A549 (cell line): Measurements from ENCODE around the gene IMP4. TPM values are rescaled to one million over a fixed set of nuclear protein-coding genes. Genes with fewer than 3 reads are reported as not detected.

ENCODE experiments used
- ATAC-seq, 2 experiments: fragments of 200-7000 bp in 1 of 2; fragments of >200 bp in 1 of 2; cut with Nextera tagmentation in 1 of 2; cut with Tn5 transposase in 1 of 2; 3 replicates each; pipeline versions ENCODE4 v1.8.0 to v1.9.1; 2018 to 2020; ENCODE audit warnings: mild to moderate bottlenecking in 1 of 2, moderate library complexity in 1 of 2
- CTCF ChIA-PET: fragments of 300-600 bp; sonication (Branson Sonifier 250); formaldehyde crosslinking; extraction: SDS; loops from one replicate; lab custom pipeline; 2021; ENCODE audit warnings: antibody characterized with exemption, inconsistent platforms; lab: Yijun Ruan, JAX
- POLR2A ChIA-PET: fragments of 350-600 bp; formaldehyde crosslinking; extraction: SDS; loops from one replicate; lab custom pipeline; 2021; ENCODE audit warnings: antibody characterized with exemption, inconsistent platforms; lab: Yijun Ruan, JAX
- DNase-seq, 2 experiments: peaks; one replicate each; pipeline versions ENCODE4 v3.0.0 to v3.0.0-alpha.2; 2011 to 2016; ENCODE audit warnings: low read depth in 1 of 2, low spot score in 1 of 2
- FAIRE-seq: peaks from 2 replicates; lab custom pipeline; 2011; peaks lifted over from hg19 to GRCh38; lab: Jason Lieb, UNC
- H3K27ac ChIP-seq, 2 experiments: fragments of >200 bp; sonication (Bioruptor Twin); formaldehyde crosslinking; 3 replicates each; pipeline ENCODE4 v1.5.1; 2016 to 2017
- H3K4me1 ChIP-seq: fragments of >200 bp; sonication (Bioruptor Twin); formaldehyde crosslinking; 3 replicates; pipeline ENCODE4 v1.6.1; 2016
- H3K4me2 ChIP-seq: fragments of >200 bp; sonication (Bioruptor Twin); formaldehyde crosslinking; 3 replicates; pipeline ENCODE4 v1.6.1; 2016
- H3K4me3 ChIP-seq: fragments of >200 bp; sonication (Bioruptor Twin); formaldehyde crosslinking; 3 replicates; pipeline ENCODE4 v1.5.1; 2016
- H3K9me3 ChIP-seq: fragments of >200 bp; sonication (Bioruptor Twin); formaldehyde crosslinking; 3 replicates; pipeline ENCODE4 v1.6.1; 2016
- ATOH8 ChIP-seq: fragments of 250-450 bp; sonication (Bioruptor Pico); IDR thresholded peaks from 2 replicates; pipeline ENCODE4 v1.5.0; 2020; ENCODE audit warnings: low read depth, mild to moderate bottlenecking, moderate library complexity
- CHD4 ChIP-seq: fragments of 200-600 bp; sonication (generic); IDR thresholded peaks from 2 replicates; pipeline ENCODE4 v1.6.1; 2016; ENCODE audit warnings: antibody characterized with exemption, mild to moderate bottlenecking, borderline replicate concordance
- EHF ChIP-seq: fragments of 250-450 bp; sonication (Bioruptor Pico); IDR thresholded peaks from 2 replicates; pipeline ENCODE4 v1.5.0; 2020; ENCODE audit warnings: mild to moderate bottlenecking
- ESRRA ChIP-seq: fragments of 150-350 bp; IDR thresholded peaks from 2 replicates; pipeline ENCODE4 v1.6.1; 2014; ENCODE audit warnings: mild to moderate bottlenecking, low read length, borderline replicate concordance
- FOSB ChIP-seq: fragments of 250-450 bp; sonication (Bioruptor Pico); IDR thresholded peaks from 2 replicates; pipeline ENCODE4 v1.5.0; 2020; ENCODE audit warnings: mild to moderate bottlenecking, moderate library complexity
- HMGXB4 ChIP-seq: fragments of 250-450 bp; sonication (Bioruptor Pico); IDR thresholded peaks from 2 replicates; pipeline ENCODE4 v1.5.0; 2021; ENCODE audit warnings: mild to moderate bottlenecking, moderate library complexity, borderline replicate concordance
- HOXB13 ChIP-seq: fragments of 250-450 bp; sonication (Bioruptor Pico); IDR thresholded peaks from 2 replicates; pipeline ENCODE4 v1.5.0; 2020; ENCODE audit warnings: low read depth, mild to moderate bottlenecking, moderate library complexity
- HOXB5 ChIP-seq: fragments of 250-450 bp; sonication (Bioruptor Pico); IDR thresholded peaks from 2 replicates; pipeline ENCODE4 v1.5.0; 2020; ENCODE audit warnings: mild to moderate bottlenecking, moderate library complexity
- JUN ChIP-seq, 2 experiments: fragments of >200 bp; sonication (Bioruptor Twin); formaldehyde crosslinking; IDR thresholded peaks; 2 replicates in 1 of 2; 3 replicates in 1 of 2; pipeline ENCODE4 v1.6.1; 2016 to 2017
- JUNB ChIP-seq: fragments of >200 bp; sonication (Bioruptor Twin); formaldehyde crosslinking; IDR thresholded peaks from 2 replicates; pipeline ENCODE4 v1.6.1; 2016
- KDM1A ChIP-seq: fragments of 200-600 bp; sonication (generic); IDR thresholded peaks from 2 replicates; pipeline ENCODE4 v1.6.1; 2016; ENCODE audit warnings: low read depth, mild to moderate bottlenecking
- MAX ChIP-seq: IDR thresholded peaks from 2 replicates; pipeline ENCODE4 v1.6.1; 2012
- MAZ ChIP-seq: fragments of 150-350 bp; IDR thresholded peaks from 2 replicates; pipeline ENCODE4 v1.6.1; 2014; ENCODE audit warnings: antibody characterized with exemption, low read depth, low read length, borderline replicate concordance
- MYC ChIP-seq: IDR thresholded peaks from 2 replicates; pipeline ENCODE4 v1.6.1; 2012; ENCODE audit warnings: mild to moderate bottlenecking, inconsistent platforms, low read length, improper control_type of control experiment, borderline replicate concordance
- NFE2L2 ChIP-seq: fragments of 150-350 bp; conservative IDR thresholded peaks from 2 replicates; pipeline ENCODE4 v1.6.1; 2014; ENCODE audit warnings: low read length
- NPAS2 ChIP-seq: fragments of 250-450 bp; sonication (Bioruptor Pico); IDR thresholded peaks from 2 replicates; pipeline ENCODE4 v1.8.0; 2022; ENCODE audit warnings: mild to moderate bottlenecking, moderate library complexity, borderline replicate concordance
- NR3C1 ChIP-seq: fragments of >200 bp; sonication (Bioruptor Twin); formaldehyde crosslinking; IDR thresholded peaks from 3 replicates; pipeline ENCODE4 v1.6.1; 2017
- PHF8 ChIP-seq: fragments of 200-600 bp; sonication (generic); IDR thresholded peaks from 2 replicates; pipeline ENCODE4 v1.6.1; 2016; ENCODE audit warnings: low read depth, mild to moderate bottlenecking, antibody characterized with exemption, moderate library complexity, borderline replicate concordance
- POLR2A ChIP-seq: IDR thresholded peaks from 2 replicates; pipeline ENCODE4 v1.6.1; 2012; ENCODE audit warnings: mild to moderate bottlenecking, low read length
- RARB ChIP-seq: fragments of 250-450 bp; sonication (Bioruptor Pico); IDR thresholded peaks from 2 replicates; pipeline ENCODE4 v1.8.0; 2021; ENCODE audit warnings: mild to moderate bottlenecking, moderate library complexity
- RFX5 ChIP-seq: fragments of 450-650 bp; IDR thresholded peaks from 2 replicates; pipeline ENCODE4 v1.7.1; 2014; ENCODE audit warnings: antibody characterized with exemption, mild to moderate bottlenecking, moderate library complexity
- RNF2 ChIP-seq: fragments of 200-600 bp; sonication (generic); IDR thresholded peaks from 2 replicates; pipeline ENCODE4 v1.6.1; 2016; ENCODE audit warnings: low read depth, mild to moderate bottlenecking, antibody characterized with exemption, moderate library complexity, borderline replicate concordance
- SMC3 ChIP-seq: fragments of >200 bp; sonication (Bioruptor Twin); formaldehyde crosslinking; IDR thresholded peaks from 3 replicates; pipeline ENCODE4 v1.6.1; 2018; ENCODE audit warnings: inconsistent platforms
- SREBF2 ChIP-seq: fragments of 450-650 bp; IDR thresholded peaks from 2 replicates; pipeline ENCODE4 v1.6.1; 2014; ENCODE audit warnings: mild to moderate bottlenecking, moderate library complexity
- USF2 ChIP-seq: fragments of 450-650 bp; IDR thresholded peaks from 2 replicates; pipeline ENCODE4 v1.6.1; 2014; ENCODE audit warnings: antibody characterized with exemption
- whole genome bisulfite sequencing: methylation state at CpG from one replicate; pipeline ENCODE4 v1.1.6; 2017; ENCODE audit errors: missing lambda C conversion rate; 5-methylcytosine and 5-hydroxymethylcytosine counted together
- polyA plus RNA-seq, 4 experiments: library from polyadenylated mRNA; depleted of rRNA in 3 of 4; stranded (reverse); fragments of >200 nt; fragmentation: RNase III in 1 of 4; extraction: RNeasy Plus Mini Kit Qiagen cat#74134 plus additional on column Dnase treatment in 1 of 4; gene quantifications; 2 replicates in 3 of 4; 3 replicates in 1 of 4; pipeline ENCODE4 v1.2.3, GENCODE V29; 2011 to 2017

IMP4 gene
- polyA plus RNA-seq, 2 of the 4 experiments (the other 2 are of a cell fraction) = 113 to 149 TPM

- DNase-seq (no peak), FAIRE-seq (no peak), ATAC-seq (no peak)
- no peak overlapping the region for H3K4me3 ChIP-seq
- peaks cover 17% of the 10 kb centered on the region; the same call in 2 of the 3 replicates for H3K4me1 ChIP-seq
- 93% methylated on average over 32 of the region's 33 CpGs for WGBS
- TF ChIP-seq USF2 (no peak), HMGXB4 (CRISPR knock-in tag) (no peak), FOSB (CRISPR knock-in tag) (no peak), HOXB5 (CRISPR knock-in tag) (no peak), ATOH8 (CRISPR knock-in tag) (no peak), MYC (no peak), NR3C1 (no peak), JUNB (no peak), MAZ (no peak), RNF2 (no peak), CHD4 (no peak), MAX (no peak), RARB (CRISPR knock-in tag) (no peak), HOXB13 (CRISPR knock-in tag) (no peak), POLR2A (no peak), SREBF2 (no peak), RFX5 (no peak), KDM1A (no peak)
- H3K4me2 ChIP-seq = no peak overlapping the region
- ChIA-PET POLR2A (no interaction called here), CTCF (interaction anchor here (1.5 kb wide), 1 partner anchor 26 kb away, joined by 4 read pairs; no protein-coding TSS in a partner anchor)
- no peak overlapping the region for H3K27ac ChIP-seq
- H3K9me3 ChIP-seq = no peaks in the 10 kb centered on the region
Measured at GRCh38 chr2:130358420-130359350, 16.0 kb downstream of the IMP4 start.

GRCh38 chr2:130359466-130359865, 16.8 kb downstream of the IMP4 start:
- POLR2A ChIA-PET = no interaction called here
- CTCF ChIA-PET = interaction anchor here (1.5 kb wide), 1 partner anchor 27 kb away, joined by 4 read pairs; no protein-coding TSS in a partner anchor
- 68% methylated on average over 4 of the region's 5 CpGs for WGBS

More at GRCh38 chr2:130359466-130359865, 16.8 kb downstream of the IMP4 start:
- no peak for DNase-seq
- FAIRE-seq = no peak
- no peak overlapping the region for H3K4me2 ChIP-seq
- no peak for ATAC-seq
- no peak overlapping the region for H3K4me3 ChIP-seq
- H3K4me1 ChIP-seq = peaks cover 12% of the 10 kb centered on the region; the same call in 2 of the 3 replicates
- no peaks in the 10 kb centered on the region for H3K9me3 ChIP-seq
- no peak overlapping the region for H3K27ac ChIP-seq
- no peak for TF ChIP-seq NR3C1
- TF ChIP-seq NPAS2 (CRISPR knock-in tag) = no peak
- no peak for TF ChIP-seq NFE2L2
- TF ChIP-seq PHF8 = no peak
- TF ChIP-seq HOXB5 (CRISPR knock-in tag) = no peak
- no peak for TF ChIP-seq SMC3
- no peak for TF ChIP-seq MAX
- no peak for TF ChIP-seq EHF (CRISPR knock-in tag)
- TF ChIP-seq POLR2A = no peak
- TF ChIP-seq ESRRA = no peak
- no peak for TF ChIP-seq HMGXB4 (CRISPR knock-in tag)
- no peak for TF ChIP-seq FOSB (CRISPR knock-in tag)
- TF ChIP-seq KDM1A = no peak
- TF ChIP-seq MAZ = no peak
- TF ChIP-seq JUN (IDR thresholded peaks at IDR 0.05) = no peak
- TF ChIP-seq RNF2 = no peak
- no peak for TF ChIP-seq USF2
